Measurements from ENCODE around the gene C1GALT1.
A peak's percentile ranks its signal among the peaks of the same experiment; 100 is the strongest.

C1GALT1 gene

DNA sequence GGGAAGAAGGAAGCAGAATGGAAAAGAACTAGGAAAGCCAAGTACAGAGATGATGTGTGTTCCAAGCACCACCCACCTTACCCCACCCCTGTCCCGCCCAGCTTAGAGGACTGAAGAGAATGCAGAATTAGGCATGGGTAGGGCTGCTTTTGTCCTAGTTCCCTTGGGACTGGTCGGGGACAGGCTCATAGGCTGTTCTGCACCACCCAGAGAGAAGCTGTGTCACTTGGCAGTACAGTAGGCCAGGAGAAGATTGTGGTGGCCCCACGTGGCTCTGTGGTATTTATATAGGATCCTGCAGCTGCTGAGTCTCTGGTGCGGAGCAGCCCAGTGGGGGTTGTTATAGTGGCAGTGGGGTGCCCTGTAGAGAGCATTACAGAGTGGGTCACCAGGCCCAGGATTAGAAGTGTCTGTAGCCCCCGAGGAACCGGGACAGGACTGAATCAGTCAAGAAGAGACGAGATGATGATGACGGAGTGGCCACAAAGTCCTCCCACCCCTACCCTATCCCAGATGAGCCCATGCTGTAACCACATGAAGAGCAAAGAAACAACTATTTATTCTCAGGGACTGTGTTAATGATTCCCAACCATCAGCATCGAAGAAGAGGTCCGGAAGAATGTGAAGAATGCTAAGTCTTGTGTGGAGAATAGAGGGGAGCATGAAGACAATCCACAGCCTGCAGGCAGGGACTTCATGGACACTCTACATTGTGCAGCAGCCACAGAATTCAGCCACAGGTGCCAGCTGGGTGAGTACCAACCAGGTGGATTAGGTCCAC lies 88.9 kb downstream of the C1GALT1 start:
- no peak for DNase-seq (ENCODE audit: low read depth)
- H3K4me3 ChIP-seq (ENCODE audit: low read length): peak overlapping the region; percentile 11
- TF ChIP-seq, protein P1, sequence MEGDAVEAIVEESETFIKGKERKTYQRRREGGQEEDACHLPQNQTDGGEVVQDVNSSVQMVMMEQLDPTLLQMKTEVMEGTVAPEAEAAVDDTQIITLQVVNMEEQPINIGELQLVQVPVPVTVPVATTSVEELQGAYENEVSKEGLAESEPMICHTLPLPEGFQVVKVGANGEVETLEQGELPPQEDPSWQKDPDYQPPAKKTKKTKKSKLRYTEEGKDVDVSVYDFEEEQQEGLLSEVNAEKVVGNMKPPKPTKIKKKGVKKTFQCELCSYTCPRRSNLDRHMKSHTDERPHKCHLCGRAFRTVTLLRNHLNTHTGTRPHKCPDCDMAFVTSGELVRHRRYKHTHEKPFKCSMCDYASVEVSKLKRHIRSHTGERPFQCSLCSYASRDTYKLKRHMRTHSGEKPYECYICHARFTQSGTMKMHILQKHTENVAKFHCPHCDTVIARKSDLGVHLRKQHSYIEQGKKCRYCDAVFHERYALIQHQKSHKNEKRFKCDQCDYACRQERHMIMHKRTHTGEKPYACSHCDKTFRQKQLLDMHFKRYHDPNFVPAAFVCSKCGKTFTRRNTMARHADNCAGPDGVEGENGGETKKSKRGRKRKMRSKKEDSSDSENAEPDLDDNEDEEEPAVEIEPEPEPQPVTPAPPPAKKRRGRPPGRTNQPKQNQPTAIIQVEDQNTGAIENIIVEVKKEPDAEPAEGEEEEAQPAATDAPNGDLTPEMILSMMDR (IDR thresholded peaks at IDR 0.05; ENCODE audit: insufficient read depth, low read depth, low read length, missing control alignments): no peak

DNA sequence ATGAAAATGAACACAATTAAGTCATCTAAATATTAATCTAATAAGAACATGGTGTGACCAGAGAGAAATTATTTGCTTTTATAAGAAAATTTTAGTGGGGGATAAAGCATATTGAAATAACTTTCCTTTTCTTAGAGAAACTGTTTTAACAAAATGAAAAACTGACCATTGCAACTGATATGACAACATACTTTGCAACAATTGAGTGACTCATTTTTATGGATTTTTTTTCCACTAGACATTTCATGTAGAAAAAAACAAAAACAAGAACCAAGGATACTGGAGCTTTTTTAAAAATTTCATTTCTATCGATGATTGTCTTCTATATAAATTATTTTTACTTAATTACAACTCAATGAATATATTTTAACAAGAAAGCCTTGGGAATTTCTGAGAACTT lies 90.0 kb downstream of the C1GALT1 start:
- no peak for DNase-seq (ENCODE audit: low read depth)
- H3K4me3 ChIP-seq (ENCODE audit: low read length): no peak overlapping the region
- TF ChIP-seq, protein P1 (IDR thresholded peaks at IDR 0.05; ENCODE audit: insufficient read depth, low read depth, low read length, missing control alignments): no peak

DNA sequence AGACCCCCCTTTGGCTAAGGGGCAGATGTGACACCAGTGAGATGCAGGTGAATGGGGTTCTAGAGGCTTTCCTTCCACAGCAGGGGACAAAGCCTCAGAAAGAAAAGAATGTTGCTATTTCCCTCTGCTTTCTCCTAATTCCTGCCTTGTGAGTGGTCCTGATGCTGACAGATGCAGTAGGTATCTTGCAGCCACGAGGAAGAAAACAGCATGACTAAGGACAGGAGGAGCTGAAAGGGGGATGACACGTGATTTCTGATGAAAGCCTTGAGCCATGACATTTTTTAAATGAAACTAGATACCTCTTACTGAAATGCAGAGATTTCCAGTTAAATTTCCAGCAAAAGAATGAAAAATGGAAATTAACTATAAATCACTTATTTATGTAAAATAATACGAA lies 92.4 kb downstream of the C1GALT1 start:
- TF ChIP-seq, protein P1 (IDR thresholded peaks at IDR 0.05; ENCODE audit: insufficient read depth, low read depth, low read length, missing control alignments): no peak
- no peak overlapping the region for H3K4me3 ChIP-seq (ENCODE audit: low read length)
- DNase-seq (ENCODE audit: low read depth): peak; percentile 36

DNA sequence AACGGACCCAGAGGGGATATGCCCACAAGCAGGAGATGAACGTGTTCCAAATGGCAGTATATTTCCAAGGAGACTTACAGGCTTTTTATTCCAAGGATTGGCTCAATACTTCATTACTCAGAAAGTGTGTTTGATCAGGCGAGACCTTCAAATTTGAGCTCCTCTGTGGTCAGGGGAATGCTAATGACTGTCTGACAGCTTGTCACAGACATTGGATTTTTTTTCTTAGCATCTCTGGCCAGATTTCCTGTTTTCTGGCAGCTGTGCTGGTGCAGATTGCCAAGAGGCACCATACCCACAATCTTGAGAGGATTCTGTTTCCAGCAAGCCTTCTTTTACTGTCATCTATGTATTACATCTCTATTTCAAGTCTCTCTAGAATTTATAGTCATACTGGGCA lies 93.8 kb downstream of the C1GALT1 start:
- DNase-seq (ENCODE audit: low read depth): no peak
- H3K4me3 ChIP-seq (ENCODE audit: low read length): no peak overlapping the region
- TF ChIP-seq, protein P1 (IDR thresholded peaks at IDR 0.05; ENCODE audit: insufficient read depth, low read depth, low read length, missing control alignments): no peak

DNA sequence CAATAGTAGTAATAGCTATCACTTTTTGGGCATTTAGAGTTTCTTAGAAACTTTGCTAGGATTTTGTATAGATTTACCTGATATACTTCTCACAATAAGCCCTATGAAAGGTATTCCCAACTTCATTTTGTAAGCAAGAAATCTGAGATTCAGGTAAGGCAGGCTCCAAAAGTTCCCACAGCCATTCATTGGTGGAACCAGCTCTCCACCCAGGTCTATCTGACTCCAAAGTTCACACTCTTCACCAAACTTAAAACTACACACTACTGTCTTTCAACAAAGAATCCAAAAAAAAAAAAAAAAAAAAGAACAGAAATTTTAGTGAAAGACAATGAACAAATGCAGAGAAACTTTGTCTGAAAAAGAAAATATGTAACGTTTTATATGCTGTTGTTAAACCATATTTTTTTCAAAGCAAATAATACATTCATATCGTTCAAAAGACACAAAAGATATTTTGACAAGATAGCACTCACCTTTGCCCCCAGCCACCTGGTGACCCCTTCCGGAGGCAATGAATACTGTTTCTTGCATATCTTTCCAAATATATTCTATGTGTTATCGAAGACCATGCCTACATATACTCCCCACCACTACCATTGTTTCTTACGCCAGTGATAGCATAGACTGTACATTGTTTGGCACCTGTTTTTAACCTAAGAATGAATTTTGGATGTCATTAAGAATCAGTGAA lies 108.2 kb downstream of the C1GALT1 start:
- no peak overlapping the region for H3K4me3 ChIP-seq (ENCODE audit: low read length)
- no peak for DNase-seq (ENCODE audit: low read depth)
- TF ChIP-seq, protein P1 (IDR thresholded peaks at IDR 0.05; ENCODE audit: insufficient read depth, low read depth, low read length, missing control alignments): no peak

DNA sequence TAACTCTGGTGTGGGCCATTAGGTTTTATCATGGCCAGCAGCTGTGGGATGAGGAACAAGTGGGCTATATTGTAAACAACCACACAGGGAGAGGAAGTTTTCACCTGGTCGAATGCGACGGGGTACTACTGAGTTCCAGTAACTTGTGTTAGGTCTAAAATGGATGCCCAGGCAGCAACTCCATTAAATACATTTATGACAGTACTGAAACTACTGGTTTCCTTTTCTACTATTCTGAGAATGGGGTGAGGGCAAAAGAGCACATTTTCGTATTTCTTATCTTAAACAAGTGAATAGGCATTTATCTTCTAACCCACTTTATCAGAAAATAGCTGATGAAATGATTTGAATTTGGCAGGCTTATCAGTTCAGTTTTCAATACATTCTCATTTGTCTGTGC lies 109.7 kb downstream of the C1GALT1 start:
- no peak overlapping the region for H3K4me3 ChIP-seq (ENCODE audit: low read length)
- TF ChIP-seq, protein P1 (IDR thresholded peaks at IDR 0.05; ENCODE audit: insufficient read depth, low read depth, low read length, missing control alignments): no peak
- no peak for DNase-seq (ENCODE audit: low read depth)
